H1 (cell line): ENCODE measurements around the gene KCNE4. TPM values are rescaled to one million over a fixed set of nuclear protein-coding genes. Genes with fewer than 3 reads are reported as not detected.

ENCODE experiments used
- EP300 ChIP-seq, 2 experiments: IDR thresholded peaks; 1 replicate in 1 of 2; 2 replicates in 1 of 2; pipeline ENCODE4 v1.6.1; 2011 to 2012; ENCODE audit warnings: low read depth in 2 of 2, low read length in 2 of 2, mild to moderate bottlenecking in 2 of 2, borderline replicate concordance in 1 of 2, inconsistent platforms in 1 of 2, moderate library complexity in 1 of 2
- polyA plus RNA-seq, 7 experiments: library from polyadenylated mRNA; depleted of rRNA in 3 of 7; stranded (reverse) in 5 of 7; unstranded in 2 of 7; fragments of >200 nt in 5 of 7; fragments of 200-250 nt in 2 of 7; gene quantifications; 1 replicate in 5 of 7; 2 replicates in 1 of 7; 4 replicates in 1 of 7; pipeline versions ENCODE4 v1.2.1 to v1.2.3, GENCODE V29; 2011 to 2013; ENCODE audit warnings: missing spikeins in 2 of 7, mixed read lengths in 2 of 7
- total RNA-seq: library from RNA; stranded (reverse); fragmentation: NEBNext Ultra II Directional; extraction: Animal tissue kit (Norgen Biotek cat#: 25700); gene quantifications from 2 replicates; pipeline ENCODE4 v1.2.1, GENCODE V29; 2021
- TF ChIP-seq, protein P1 (sequence below): fragments of 300-600 bp; sonication (generic); IDR thresholded peaks from 2 replicates; pipeline ENCODE4 v1.7.1; 2012; ENCODE audit warnings: low read length, moderate library complexity, mild to moderate bottlenecking, inconsistent platforms; ENCODE audit not compliant: insufficient replicate concordance

Gene KCNE4
- total and polyA plus RNA-seq, 2 of the 8 experiments (the other 6 are each of a cell fraction or from before 2014, with no cell fraction given): 0.08 to 0.09 TPM

GRCh38 chr2:223081789-223082188, 29.8 kb downstream of the KCNE4 start (continued):
- TF ChIP-seq, protein P1, sequence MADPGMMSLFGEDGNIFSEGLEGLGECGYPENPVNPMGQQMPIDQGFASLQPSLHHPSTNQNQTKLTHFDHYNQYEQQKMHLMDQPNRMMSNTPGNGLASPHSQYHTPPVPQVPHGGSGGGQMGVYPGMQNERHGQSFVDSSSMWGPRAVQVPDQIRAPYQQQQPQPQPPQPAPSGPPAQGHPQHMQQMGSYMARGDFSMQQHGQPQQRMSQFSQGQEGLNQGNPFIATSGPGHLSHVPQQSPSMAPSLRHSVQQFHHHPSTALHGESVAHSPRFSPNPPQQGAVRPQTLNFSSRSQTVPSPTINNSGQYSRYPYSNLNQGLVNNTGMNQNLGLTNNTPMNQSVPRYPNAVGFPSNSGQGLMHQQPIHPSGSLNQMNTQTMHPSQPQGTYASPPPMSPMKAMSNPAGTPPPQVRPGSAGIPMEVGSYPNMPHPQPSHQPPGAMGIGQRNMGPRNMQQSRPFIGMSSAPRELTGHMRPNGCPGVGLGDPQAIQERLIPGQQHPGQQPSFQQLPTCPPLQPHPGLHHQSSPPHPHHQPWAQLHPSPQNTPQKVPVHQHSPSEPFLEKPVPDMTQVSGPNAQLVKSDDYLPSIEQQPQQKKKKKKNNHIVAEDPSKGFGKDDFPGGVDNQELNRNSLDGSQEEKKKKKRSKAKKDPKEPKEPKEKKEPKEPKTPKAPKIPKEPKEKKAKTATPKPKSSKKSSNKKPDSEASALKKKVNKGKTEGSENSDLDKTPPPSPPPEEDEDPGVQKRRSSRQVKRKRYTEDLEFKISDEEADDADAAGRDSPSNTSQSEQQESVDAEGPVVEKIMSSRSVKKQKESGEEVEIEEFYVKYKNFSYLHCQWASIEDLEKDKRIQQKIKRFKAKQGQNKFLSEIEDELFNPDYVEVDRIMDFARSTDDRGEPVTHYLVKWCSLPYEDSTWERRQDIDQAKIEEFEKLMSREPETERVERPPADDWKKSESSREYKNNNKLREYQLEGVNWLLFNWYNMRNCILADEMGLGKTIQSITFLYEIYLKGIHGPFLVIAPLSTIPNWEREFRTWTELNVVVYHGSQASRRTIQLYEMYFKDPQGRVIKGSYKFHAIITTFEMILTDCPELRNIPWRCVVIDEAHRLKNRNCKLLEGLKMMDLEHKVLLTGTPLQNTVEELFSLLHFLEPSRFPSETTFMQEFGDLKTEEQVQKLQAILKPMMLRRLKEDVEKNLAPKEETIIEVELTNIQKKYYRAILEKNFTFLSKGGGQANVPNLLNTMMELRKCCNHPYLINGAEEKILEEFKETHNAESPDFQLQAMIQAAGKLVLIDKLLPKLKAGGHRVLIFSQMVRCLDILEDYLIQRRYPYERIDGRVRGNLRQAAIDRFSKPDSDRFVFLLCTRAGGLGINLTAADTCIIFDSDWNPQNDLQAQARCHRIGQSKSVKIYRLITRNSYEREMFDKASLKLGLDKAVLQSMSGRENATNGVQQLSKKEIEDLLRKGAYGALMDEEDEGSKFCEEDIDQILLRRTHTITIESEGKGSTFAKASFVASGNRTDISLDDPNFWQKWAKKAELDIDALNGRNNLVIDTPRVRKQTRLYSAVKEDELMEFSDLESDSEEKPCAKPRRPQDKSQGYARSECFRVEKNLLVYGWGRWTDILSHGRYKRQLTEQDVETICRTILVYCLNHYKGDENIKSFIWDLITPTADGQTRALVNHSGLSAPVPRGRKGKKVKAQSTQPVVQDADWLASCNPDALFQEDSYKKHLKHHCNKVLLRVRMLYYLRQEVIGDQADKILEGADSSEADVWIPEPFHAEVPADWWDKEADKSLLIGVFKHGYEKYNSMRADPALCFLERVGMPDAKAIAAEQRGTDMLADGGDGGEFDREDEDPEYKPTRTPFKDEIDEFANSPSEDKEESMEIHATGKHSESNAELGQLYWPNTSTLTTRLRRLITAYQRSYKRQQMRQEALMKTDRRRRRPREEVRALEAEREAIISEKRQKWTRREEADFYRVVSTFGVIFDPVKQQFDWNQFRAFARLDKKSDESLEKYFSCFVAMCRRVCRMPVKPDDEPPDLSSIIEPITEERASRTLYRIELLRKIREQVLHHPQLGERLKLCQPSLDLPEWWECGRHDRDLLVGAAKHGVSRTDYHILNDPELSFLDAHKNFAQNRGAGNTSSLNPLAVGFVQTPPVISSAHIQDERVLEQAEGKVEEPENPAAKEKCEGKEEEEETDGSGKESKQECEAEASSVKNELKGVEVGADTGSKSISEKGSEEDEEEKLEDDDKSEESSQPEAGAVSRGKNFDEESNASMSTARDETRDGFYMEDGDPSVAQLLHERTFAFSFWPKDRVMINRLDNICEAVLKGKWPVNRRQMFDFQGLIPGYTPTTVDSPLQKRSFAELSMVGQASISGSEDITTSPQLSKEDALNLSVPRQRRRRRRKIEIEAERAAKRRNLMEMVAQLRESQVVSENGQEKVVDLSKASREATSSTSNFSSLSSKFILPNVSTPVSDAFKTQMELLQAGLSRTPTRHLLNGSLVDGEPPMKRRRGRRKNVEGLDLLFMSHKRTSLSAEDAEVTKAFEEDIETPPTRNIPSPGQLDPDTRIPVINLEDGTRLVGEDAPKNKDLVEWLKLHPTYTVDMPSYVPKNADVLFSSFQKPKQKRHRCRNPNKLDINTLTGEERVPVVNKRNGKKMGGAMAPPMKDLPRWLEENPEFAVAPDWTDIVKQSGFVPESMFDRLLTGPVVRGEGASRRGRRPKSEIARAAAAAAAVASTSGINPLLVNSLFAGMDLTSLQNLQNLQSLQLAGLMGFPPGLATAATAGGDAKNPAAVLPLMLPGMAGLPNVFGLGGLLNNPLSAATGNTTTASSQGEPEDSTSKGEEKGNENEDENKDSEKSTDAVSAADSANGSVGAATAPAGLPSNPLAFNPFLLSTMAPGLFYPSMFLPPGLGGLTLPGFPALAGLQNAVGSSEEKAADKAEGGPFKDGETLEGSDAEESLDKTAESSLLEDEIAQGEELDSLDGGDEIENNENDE: no peak
- TF ChIP-seq EP300 (IDR thresholded peaks at IDR 0.05; ENCODE audit: borderline replicate concordance in 1 of 2, low read depth in 2 of 2, low read length in 2 of 2): no peak
